Activated naive CD4-positive, alpha-beta T cell treated with anti-CD3 and anti-CD28 coated beads for 36 hours (primary cell): ENCODE results near the gene SLCO1C1. TPM values are rescaled to one million over a fixed set of nuclear protein-coding genes. Genes with fewer than 3 reads are reported as not detected.

Source experiments
- CTCF ChIA-PET: fragments of 350-600 bp; sonication (Branson Sonifier 250); formaldehyde crosslinking; loops from one replicate; lab custom pipeline; 2021; ENCODE audit warnings: antibody characterized with exemption; lab: Charles Lee
- DNase-seq: peaks from one replicate; pipeline ENCODE4 v3.0.0-alpha.2; 2020
- H3K27ac Mint-ChIP-seq: one replicate; pipeline ENCODE4 v1.8.0; 2021; ENCODE audit warnings: mild to moderate bottlenecking, mixed read lengths
- H3K27me3 Mint-ChIP-seq: one replicate; pipeline ENCODE4 v1.8.0; 2021; ENCODE audit warnings: low read depth, mixed read lengths
- H3K36me3 Mint-ChIP-seq: one replicate; pipeline ENCODE4 v1.8.0; 2021; ENCODE audit warnings: low read depth, mixed read lengths
- H3K4me1 Mint-ChIP-seq: one replicate; pipeline ENCODE4 v1.8.0; 2021; ENCODE audit warnings: low read depth, mixed read lengths
- H3K4me3 Mint-ChIP-seq: one replicate; pipeline ENCODE4 v1.8.0; 2021; ENCODE audit warnings: mild to moderate bottlenecking, moderate library complexity, mixed read lengths
- H3K9me3 Mint-ChIP-seq: one replicate; pipeline ENCODE4 v1.8.0; 2021; ENCODE audit warnings: mixed read lengths
- intact Hi-C: fragments of 100-400 bp; cut with micrococcal nuclease; formaldehyde crosslinking; loops from one replicate; pipeline ENCODE4 v1.15.1; 2023
- total RNA-seq, 2 experiments: library from RNA; stranded (reverse); gene quantifications; one replicate each; pipeline ENCODE4 v1.2.3, GENCODE V29; 2021

The SLCO1C1 gene, protein sequence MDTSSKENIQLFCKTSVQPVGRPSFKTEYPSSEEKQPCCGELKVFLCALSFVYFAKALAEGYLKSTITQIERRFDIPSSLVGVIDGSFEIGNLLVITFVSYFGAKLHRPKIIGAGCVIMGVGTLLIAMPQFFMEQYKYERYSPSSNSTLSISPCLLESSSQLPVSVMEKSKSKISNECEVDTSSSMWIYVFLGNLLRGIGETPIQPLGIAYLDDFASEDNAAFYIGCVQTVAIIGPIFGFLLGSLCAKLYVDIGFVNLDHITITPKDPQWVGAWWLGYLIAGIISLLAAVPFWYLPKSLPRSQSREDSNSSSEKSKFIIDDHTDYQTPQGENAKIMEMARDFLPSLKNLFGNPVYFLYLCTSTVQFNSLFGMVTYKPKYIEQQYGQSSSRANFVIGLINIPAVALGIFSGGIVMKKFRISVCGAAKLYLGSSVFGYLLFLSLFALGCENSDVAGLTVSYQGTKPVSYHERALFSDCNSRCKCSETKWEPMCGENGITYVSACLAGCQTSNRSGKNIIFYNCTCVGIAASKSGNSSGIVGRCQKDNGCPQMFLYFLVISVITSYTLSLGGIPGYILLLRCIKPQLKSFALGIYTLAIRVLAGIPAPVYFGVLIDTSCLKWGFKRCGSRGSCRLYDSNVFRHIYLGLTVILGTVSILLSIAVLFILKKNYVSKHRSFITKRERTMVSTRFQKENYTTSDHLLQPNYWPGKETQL
- total RNA-seq = not detected

DNA sequence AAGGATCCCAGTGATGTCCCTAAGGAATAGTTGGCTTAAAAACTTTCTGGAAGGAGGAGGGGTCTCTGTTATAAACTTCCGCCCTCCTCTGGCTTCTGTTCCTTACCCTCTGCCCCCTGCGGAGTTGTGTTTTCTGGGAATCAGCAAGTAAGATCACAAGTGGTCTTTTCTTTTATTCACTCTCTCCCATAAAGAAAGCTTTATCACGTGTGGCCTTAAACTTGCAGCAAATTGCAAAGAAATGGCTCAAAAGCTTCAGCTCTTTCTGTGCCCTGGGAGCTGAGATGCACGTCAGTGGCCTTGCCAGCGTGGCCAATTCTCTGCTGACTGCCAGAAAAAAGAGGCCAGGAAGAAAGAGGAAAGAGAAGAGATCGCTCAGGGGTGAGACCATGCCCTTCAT, at the start of gene SLCO1C1:
TSS of gene SLCO1C1 (plus strand) at position 101 of the 400 bp plus-strand sequence. CDS start 4,245 bp downstream, outside the sequence.
- Mint-ChIP-seq H3K27me3 (no peaks in the 10 kb centered on the region), H3K36me3 (no peaks in the 10 kb centered on the region), H3K4me1 (no peaks in the 10 kb centered on the region)

GRCh38 chr12:20646239-20646827, 48.8 kb upstream of the SLCO1C1 start:
- CTCF ChIA-PET = no interaction called here
- Mint-ChIP-seq H3K4me1 (no peaks in the 10 kb centered on the region), H3K27me3 (no peaks in the 10 kb centered on the region), H3K27ac (no peak overlapping the region), H3K36me3 (no peaks in the 10 kb centered on the region), H3K9me3 (no peaks in the 10 kb centered on the region), H3K4me3 (no peak overlapping the region)
- intact Hi-C loops = loop anchor here (1.0 to 5.0 kb wide), 3 partner anchors 301 to 1036 kb away; no protein-coding TSS in a partner anchor
- no peak for DNase-seq

More for the DNA sequence above, at the start of gene SLCO1C1:
- no peak within 1 kb of the TSS for H3K4me3 Mint-ChIP-seq
- H3K27ac Mint-ChIP-seq = no peak within 1 kb of the TSS
- intact Hi-C loops = no loop called here
- DNase-seq = no peak
- CTCF ChIA-PET = no interaction called here
- H3K9me3 Mint-ChIP-seq = no peaks in the 10 kb centered on the region

GRCh38 chr12:20653871-20654270, 41.3 kb upstream of the SLCO1C1 start:
- CTCF ChIA-PET = interaction anchor here (1.0 kb wide), 1 partner anchor 12 kb away, joined by 3 read pairs; no protein-coding TSS in a partner anchor
- Mint-ChIP-seq H3K27ac (no peak overlapping the region), H3K4me3 (no peak overlapping the region), H3K9me3 (no peaks in the 10 kb centered on the region), H3K4me1 (no peaks in the 10 kb centered on the region), H3K27me3 (no peaks in the 10 kb centered on the region), H3K36me3 (no peaks in the 10 kb centered on the region)
- intact Hi-C loops = no loop called here
- no peak for DNase-seq

DNA sequence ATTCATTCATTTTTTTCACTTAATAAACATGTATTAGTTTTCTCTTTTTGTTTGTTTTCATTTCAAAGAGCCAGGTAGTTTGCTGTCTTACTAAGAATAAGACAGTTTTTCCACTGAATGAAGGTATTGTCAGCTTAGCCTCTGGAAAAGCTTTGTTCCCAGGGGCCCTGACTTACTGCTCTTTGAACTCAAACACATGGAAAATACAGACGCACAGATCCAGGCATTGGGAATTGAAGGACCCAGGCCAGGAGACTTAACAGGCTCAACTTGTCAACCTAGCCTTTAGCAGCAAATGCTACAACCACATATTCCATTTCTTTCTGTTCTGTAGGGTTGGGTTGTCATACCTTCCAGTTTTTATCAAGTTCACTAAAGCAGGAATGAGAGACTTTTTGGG, 38.5 kb upstream of the SLCO1C1 start:
- H3K9me3 Mint-ChIP-seq = peaks cover 4% of the 10 kb centered on the region
- H3K36me3 Mint-ChIP-seq = no peaks in the 10 kb centered on the region
- no peak overlapping the region for H3K27ac Mint-ChIP-seq
- no peak overlapping the region for H3K4me3 Mint-ChIP-seq
- no peak for DNase-seq
- no peaks in the 10 kb centered on the region for H3K27me3 Mint-ChIP-seq
- intact Hi-C loops = no loop called here
- CTCF ChIA-PET = no interaction called here
- no peaks in the 10 kb centered on the region for H3K4me1 Mint-ChIP-seq

DNA sequence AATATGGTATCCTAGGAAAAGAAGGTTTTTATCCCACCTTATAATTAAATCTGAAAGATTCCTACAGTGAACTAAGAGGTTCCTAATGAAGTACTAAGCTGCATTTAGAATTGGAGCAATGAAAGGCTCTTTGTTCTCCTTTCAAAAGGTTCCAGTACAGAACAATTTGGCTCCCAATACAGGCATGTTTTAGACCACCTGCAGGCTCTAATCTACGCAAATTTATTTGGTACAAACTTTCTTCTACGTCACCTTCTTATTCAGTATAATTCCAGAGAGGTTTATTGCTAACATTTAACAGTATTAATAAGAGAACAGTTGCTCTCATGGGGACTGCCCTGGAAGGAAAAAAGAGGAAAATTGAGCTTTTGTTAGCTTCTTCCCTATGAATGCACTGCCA, 37.6 kb upstream of the SLCO1C1 start:
- CTCF ChIA-PET = no interaction called here
- H3K27me3 Mint-ChIP-seq = no peaks in the 10 kb centered on the region
- H3K4me1 Mint-ChIP-seq = no peaks in the 10 kb centered on the region
- no peak overlapping the region for H3K27ac Mint-ChIP-seq
- DNase-seq = no peak
- peaks cover 9% of the 10 kb centered on the region for H3K9me3 Mint-ChIP-seq
- H3K4me3 Mint-ChIP-seq = no peak overlapping the region
- H3K36me3 Mint-ChIP-seq = no peaks in the 10 kb centered on the region
- intact Hi-C loops = no loop called here

GRCh38 chr12:20681334-20681733, 13.8 kb upstream of the SLCO1C1 start:
- Mint-ChIP-seq H3K4me1 (no peaks in the 10 kb centered on the region), H3K9me3 (peaks cover 7% of the 10 kb centered on the region), H3K27me3 (no peaks in the 10 kb centered on the region), H3K27ac (no peak overlapping the region), H3K4me3 (no peak overlapping the region), H3K36me3 (no peaks in the 10 kb centered on the region)
- intact Hi-C loops = no loop called here
- no peak for DNase-seq
- CTCF ChIA-PET = interaction anchor here (0.7 kb wide), 1 partner anchor 39 kb away, joined by 3 read pairs; no protein-coding TSS in a partner anchor

DNA sequence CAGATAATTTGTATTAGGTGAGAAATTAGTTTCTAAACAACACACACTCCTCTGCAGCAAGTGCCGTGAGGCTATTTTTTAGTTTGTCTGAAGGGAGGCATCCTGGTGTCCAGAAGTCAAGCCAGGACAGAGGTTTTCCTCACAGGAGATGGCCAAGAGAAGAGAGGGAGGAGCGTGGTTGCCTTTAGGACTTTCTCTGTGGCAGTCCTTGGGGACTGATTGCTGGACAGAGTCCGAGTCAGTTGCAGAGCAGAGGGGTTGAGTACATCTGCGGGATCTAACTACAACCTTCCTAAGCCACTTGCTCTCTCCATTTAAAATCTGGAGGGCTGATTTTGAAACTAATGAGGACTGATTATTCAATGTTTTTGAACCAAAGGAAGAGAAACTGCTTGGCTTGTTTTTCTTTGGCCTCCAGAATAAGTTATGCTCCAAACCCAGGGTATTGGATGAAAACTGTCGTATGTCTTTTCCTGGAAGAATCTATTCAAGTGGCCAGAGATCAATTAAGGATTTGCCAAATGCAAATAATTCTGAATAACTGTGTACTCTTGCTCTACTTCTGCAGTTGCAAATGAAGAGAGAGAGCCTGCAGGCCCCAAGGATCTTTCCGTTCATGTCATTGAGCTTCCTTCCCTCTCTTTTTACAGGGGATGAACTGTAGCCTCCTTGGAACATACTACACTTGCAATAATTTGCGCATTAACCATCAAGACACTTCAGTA, 1.2 kb downstream of the SLCO1C1 start:
- intact Hi-C loops = no loop called here
- H3K4me1 Mint-ChIP-seq = no peaks in the 10 kb centered on the region
- H3K27me3 Mint-ChIP-seq = no peaks in the 10 kb centered on the region
- no peak overlapping the region for H3K27ac Mint-ChIP-seq
- DNase-seq = no peak
- CTCF ChIA-PET = no interaction called here
- H3K36me3 Mint-ChIP-seq = no peaks in the 10 kb centered on the region
- H3K4me3 Mint-ChIP-seq = no peak overlapping the region
- no peaks in the 10 kb centered on the region for H3K9me3 Mint-ChIP-seq

GRCh38 chr12:20701106-20701505, 6.0 kb downstream of the SLCO1C1 start:
- intact Hi-C loops = no loop called here
- CTCF ChIA-PET = no interaction called here

DNA sequence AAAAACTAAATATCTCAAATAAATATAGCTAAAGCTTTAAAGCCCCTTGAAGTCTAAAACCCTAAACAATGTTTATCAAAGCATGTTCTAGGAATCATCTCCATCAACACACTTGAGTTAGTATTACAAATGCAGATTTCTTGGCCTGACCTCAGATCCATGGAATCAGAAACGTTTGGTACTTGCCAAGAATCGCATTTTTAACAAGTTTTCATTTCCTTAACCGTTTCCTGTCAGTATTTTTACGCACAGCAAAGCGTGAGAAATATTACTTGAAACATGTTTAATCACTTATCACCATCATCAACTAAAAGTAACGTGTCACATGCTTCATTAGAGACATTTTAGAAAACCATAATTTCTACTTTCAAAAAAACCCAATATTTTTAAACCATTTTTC, 9.7 kb downstream of the SLCO1C1 start:
- CTCF ChIA-PET = no interaction called here
- Mint-ChIP-seq H3K4me1 (no peaks in the 10 kb centered on the region), H3K27me3 (no peaks in the 10 kb centered on the region), H3K27ac (no peak overlapping the region), H3K4me3 (no peak overlapping the region), H3K36me3 (no peaks in the 10 kb centered on the region), H3K9me3 (no peaks in the 10 kb centered on the region)
- intact Hi-C loops = no loop called here
- no peak for DNase-seq

More at GRCh38 chr12:20701106-20701505, 6.0 kb downstream of the SLCO1C1 start:
- Mint-ChIP-seq H3K27ac (no peak overlapping the region), H3K4me3 (no peak overlapping the region), H3K9me3 (no peaks in the 10 kb centered on the region), H3K4me1 (no peaks in the 10 kb centered on the region), H3K27me3 (no peaks in the 10 kb centered on the region), H3K36me3 (no peaks in the 10 kb centered on the region)
- no peak for DNase-seq

DNA sequence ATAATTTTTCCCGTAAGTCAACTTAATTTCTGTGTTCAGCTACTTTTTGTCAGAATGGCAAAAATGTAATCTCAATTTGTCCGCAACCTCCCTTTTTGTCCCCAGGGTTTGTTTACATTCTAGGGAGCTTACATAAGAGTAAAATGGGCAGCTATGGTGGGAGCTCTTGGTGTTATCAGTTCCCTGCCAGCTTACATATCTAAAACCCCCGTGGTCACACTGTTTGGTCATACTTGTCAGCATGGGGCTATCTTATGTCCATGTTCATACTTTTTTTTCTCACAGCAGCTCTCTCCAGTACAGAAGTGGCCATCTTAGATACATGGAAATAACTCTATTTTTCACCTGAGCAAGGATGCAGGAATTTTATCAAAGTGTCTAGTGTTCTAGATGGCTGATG, 16.7 kb downstream of the SLCO1C1 start:
- intact Hi-C loops = no loop called here
- Mint-ChIP-seq H3K9me3 (peaks cover 3% of the 10 kb centered on the region), H3K27ac (no peak overlapping the region)

DNA sequence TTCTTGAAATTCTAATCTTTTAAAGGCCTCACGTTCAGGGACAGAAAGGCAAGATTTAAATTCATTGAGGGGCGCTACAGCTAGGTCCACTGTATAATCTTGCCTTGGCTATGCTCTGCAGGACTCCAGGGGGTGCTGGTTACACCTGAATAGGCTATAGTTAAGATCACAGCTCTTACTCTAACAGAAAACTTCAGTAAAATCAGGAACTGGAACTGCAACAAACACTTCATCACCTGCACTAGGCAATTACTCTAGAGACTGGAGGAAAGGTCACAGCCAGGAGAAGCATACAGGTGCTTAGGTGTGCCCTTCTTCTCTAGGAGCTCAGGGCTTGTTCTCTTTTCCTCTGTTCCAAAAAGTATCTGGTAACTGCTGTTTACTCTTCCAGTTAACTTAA, 20.9 kb downstream of the SLCO1C1 start:
- H3K27me3 Mint-ChIP-seq = no peaks in the 10 kb centered on the region
- DNase-seq = no peak

More for the DNA sequence above, 16.7 kb downstream of the SLCO1C1 start:
- H3K4me1 Mint-ChIP-seq = no peaks in the 10 kb centered on the region
- H3K27me3 Mint-ChIP-seq = no peaks in the 10 kb centered on the region
- H3K4me3 Mint-ChIP-seq = no peak overlapping the region
- DNase-seq = no peak
- H3K36me3 Mint-ChIP-seq = no peaks in the 10 kb centered on the region
- CTCF ChIA-PET = no interaction called here

DNA sequence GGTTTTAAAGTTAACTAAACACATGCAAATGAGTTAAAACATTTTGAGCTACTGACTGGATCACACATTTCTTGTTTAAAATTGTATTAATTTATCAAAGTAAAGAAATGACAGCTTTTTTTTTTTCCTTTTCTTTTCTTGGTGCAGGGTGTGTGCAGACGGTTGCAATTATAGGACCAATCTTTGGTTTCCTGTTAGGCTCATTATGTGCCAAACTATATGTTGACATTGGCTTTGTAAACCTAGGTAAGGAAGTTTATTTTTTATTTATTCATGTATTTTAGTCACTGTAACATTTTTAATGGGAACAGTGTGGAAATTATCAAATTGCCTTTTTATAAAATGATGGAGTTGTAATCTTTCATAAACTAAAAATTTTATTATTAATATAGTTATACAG, 21.9 kb downstream of the SLCO1C1 start:
- CTCF ChIA-PET = interaction anchor here (1.0 kb wide), 1 partner anchor 15 kb away, joined by 4 read pairs; no protein-coding TSS in a partner anchor
- H3K27ac Mint-ChIP-seq = no peak overlapping the region
- no peaks in the 10 kb centered on the region for H3K9me3 Mint-ChIP-seq
- no peaks in the 10 kb centered on the region for H3K27me3 Mint-ChIP-seq
- H3K36me3 Mint-ChIP-seq = no peaks in the 10 kb centered on the region
- H3K4me1 Mint-ChIP-seq = no peaks in the 10 kb centered on the region
- no peak for DNase-seq
- intact Hi-C loops = no loop called here
- H3K4me3 Mint-ChIP-seq = no peak overlapping the region

More for the DNA sequence above, 20.9 kb downstream of the SLCO1C1 start:
- Mint-ChIP-seq H3K4me3 (no peak overlapping the region), H3K27ac (no peak overlapping the region), H3K4me1 (no peaks in the 10 kb centered on the region), H3K9me3 (no peaks in the 10 kb centered on the region), H3K36me3 (no peaks in the 10 kb centered on the region)
- CTCF ChIA-PET = no interaction called here
- intact Hi-C loops = no loop called here
